HPDE6-E6E7 (cell line): ENCODE results near the gene MTHFD2.

ENCODE experiments used
- DNase-seq: peaks from one replicate; pipeline ENCODE4 v3.0.0; 2011; ENCODE audit warnings: missing footprints; ENCODE audit errors: extremely low spot score

MTHFD2 gene

DNA sequence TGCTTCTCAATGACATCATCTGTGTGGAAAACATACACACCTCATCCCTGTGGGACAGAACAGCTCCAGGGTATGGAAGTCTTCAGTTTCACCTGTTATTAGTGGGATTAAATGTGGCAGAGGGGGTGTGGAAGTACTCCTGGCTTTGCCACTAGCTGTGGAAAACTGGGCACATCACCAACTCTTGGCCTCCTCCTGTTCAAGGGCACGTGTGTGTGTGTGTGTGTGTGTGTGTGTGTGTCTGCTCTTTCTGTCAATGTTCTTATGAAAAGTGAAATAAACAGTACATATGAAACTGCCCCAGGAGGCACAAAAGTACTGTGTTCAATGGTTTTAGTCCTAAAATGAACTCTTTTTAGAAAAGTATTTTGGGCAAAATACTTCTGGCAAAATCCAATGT lies 65.9 kb downstream of the MTHFD2 start:
- DNase-seq = no peak

DNA sequence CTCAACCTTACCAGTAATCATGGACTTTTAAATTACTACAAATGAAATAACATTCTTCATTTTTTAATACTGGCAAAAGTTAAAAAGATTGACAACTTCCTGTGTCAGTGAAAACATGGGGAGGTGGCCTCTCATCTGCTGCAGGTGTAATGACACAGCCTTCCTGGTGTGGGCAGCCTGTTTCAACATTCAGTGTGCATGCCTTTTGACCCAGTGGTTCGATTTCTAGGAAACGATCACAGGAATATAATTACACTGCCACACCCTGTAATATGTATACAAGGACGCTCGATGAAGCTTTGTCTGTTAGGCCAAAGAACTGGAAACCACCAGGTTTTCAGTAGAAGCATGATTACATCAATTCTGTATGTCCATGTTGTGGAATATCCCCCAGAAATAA lies 68.7 kb downstream of the MTHFD2 start:
- DNase-seq = peak; percentile 68
